ENCODE data around the gene POLG2.
"Not testable (repeated sequence)": the region's sequence is repeated elsewhere in the genome, so short reads cannot be mapped to it uniquely, and the experiment has no call there.

DNA sequence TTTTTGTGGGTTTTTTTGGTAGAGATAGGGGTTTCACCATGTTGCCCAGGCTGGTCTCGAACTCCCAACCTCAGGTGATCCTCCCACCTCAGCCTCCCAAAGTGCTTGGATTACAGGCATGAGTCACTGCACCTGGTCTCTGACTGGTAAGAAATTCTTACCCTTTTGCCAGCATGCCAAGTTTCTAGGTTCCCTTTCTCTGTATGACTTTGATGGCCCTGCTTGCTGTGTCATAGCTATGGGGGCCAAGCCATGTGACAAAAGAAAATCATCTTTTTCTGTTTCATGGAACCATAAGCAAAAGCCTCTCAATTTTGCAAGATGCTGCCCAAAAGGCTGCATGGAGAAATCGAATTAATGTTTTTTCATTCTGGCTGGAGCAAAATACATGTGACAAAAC is 66.8 kb downstream of the POLG2 start:
- TF ChIP-seq, protein P1, sequence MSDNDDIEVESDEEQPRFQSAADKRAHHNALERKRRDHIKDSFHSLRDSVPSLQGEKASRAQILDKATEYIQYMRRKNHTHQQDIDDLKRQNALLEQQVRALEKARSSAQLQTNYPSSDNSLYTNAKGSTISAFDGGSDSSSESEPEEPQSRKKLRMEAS (IDR thresholded peaks at IDR 0.05; ENCODE audit: low read depth, low read length), result not testable (repeated sequence)
- not testable (repeated sequence) for TF ChIP-seq SPI1 (IDR thresholded peaks at IDR 0.05; ENCODE audit: borderline replicate concordance, insufficient read depth, low read depth, low read length); BHLHE40 (IDR thresholded peaks at IDR 0.05; ENCODE audit: borderline replicate concordance in 1 of 2, low read depth in 2 of 2, low read length in 1 of 2); EP300 (IDR thresholded peaks at IDR 0.05; ENCODE audit: borderline replicate concordance in 1 of 2, control insufficient read depth in 1 of 2, low read depth in 2 of 2, low read length in 2 of 2); POLR2A (IDR thresholded peaks at IDR 0.05; ENCODE audit: low read depth, low read length); SIN3A (IDR thresholded peaks at IDR 0.05; ENCODE audit: low read depth, low read length)
- TF ChIP-seq, protein P2, sequence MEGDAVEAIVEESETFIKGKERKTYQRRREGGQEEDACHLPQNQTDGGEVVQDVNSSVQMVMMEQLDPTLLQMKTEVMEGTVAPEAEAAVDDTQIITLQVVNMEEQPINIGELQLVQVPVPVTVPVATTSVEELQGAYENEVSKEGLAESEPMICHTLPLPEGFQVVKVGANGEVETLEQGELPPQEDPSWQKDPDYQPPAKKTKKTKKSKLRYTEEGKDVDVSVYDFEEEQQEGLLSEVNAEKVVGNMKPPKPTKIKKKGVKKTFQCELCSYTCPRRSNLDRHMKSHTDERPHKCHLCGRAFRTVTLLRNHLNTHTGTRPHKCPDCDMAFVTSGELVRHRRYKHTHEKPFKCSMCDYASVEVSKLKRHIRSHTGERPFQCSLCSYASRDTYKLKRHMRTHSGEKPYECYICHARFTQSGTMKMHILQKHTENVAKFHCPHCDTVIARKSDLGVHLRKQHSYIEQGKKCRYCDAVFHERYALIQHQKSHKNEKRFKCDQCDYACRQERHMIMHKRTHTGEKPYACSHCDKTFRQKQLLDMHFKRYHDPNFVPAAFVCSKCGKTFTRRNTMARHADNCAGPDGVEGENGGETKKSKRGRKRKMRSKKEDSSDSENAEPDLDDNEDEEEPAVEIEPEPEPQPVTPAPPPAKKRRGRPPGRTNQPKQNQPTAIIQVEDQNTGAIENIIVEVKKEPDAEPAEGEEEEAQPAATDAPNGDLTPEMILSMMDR (IDR thresholded peaks at IDR 0.05 in 2 of 3, conservative IDR thresholded peaks at IDR 0.05 in 1 of 3; ENCODE audit: control insufficient read depth in 2 of 3, extremely low read depth in 1 of 3, insufficient read depth in 1 of 3, low read depth in 3 of 3, low read length in 3 of 3), result not testable (repeated sequence)

Data from GM12878 (cell line).